GM21381 (cell line): Measurements from ENCODE around the gene XG.
"Not testable (repeated sequence)": the region's sequence is repeated elsewhere in the genome, so short reads cannot be mapped to it uniquely, and the experiment has no call there.

Experiments used
- ATAC-seq: cut with Tn5 transposase; IDR thresholded peaks from one replicate; pipeline ENCODE4 v1.9.1; 2021; ENCODE audit warnings: mild to moderate bottlenecking, moderate library complexity; ENCODE audit not compliant: unreplicated experiment

XG gene

DNA sequence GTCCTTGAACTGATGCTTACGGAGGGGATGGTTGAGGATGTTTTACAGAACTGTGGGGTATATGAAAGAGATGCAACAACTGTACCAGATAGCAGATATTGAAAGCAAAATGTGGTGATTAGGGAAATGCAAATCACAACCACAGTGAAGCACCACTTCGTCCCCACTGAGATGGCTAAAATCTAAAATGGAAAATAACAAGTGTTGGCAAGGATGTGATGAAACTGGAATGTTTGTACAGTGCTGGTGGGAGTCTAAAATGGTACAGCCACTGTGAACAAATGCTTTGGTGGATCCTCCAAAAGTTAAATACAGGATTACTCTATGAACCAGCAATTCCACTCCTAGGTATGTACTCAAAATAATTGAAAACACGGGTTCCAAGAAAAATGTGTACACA, 22.9 kb downstream of the XG start:
- no peak for ATAC-seq

DNA sequence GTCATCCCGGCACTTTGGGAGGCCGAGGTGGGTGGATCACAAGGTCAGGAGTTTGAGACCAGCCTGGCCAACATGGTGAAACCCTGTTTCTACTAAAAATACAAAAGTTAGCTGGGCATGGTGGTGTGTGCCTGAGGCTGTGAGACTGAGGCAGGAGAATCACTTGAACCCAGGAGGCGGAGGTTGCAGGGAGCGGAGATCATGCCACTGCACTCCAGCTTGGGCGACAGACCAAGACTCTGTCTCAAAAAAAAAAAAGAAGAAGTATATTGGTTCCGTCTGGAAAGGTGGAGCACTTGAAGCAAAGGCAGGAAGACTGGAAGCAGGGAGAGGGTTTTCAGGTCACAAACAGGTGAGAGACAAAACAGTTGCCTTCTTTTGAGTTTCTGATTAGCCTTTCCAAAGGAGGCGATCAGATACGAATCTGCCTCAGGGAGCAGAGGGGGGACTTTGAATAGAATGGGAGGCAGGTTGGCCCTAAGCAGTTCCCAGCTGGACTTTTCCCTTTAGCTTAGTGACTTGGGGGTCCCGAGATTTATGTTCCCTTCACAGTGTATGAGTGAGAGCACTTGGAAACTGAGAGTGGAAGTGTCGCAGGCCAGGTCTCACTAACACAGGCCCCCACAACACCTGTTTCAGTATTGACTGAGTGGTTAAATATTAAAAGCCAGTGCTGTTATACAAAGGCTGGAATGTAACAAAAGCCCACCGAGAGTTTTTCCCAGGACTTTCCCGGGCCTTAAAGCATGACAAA, 28.8 kb downstream of the XG start:
- ATAC-seq = not testable (repeated sequence)

DNA sequence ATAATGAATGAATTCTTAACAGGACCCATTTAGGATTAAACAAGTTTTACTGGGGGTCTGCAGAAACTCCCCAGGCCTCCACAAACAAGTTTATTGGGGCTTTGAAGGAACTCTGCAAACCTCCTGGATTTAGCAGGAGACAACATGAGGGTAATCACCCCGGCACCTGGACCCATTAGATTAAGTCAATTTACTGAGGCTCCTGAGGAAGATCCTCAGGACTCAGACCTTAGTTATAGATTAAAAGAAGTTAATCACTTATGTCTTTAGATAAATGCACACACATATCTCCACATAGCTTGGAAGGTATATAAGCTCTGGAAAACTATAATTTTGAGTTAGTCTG, 29.4 kb downstream of the XG start:
- no peak for ATAC-seq

DNA sequence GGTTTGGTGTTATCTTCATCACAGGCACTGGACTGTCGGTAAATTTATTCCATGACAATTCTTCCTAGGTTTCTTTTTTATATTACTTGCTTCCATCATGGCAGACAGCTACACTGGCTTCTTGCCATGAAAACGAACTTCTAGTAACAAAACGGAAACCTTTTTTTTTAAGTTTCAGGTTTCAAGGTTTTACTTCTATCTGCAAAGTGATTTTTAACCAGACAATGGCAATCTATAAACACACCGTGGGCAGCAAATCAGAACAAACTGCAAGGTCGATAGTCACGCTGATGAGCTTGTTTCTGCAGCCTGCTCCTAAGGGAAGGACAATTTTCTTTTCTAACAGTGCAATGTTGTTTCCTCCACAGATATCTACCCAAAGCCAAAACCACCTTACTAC, 29.9 kb downstream of the XG start:
- no peak for ATAC-seq

DNA sequence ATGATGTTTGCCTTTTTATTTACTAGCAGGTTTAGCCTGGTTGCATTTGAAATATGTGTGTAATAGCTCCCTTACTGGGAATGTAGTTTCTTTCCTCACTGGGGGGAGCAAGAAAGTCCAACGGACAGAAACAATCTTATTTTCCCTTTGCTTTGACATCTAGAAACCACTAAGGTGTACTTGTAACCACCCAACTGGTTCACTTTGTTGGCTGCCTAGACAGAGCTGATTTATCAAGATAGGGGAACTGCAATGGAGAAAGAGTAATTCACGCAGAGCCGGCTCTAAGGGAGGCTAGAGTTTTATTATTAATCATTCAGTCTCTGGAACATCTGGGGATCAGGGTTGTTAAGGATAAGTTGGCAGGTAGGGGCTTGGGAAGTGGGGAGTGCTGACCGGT, 30.3 kb downstream of the XG start:
- no peak for ATAC-seq

DNA sequence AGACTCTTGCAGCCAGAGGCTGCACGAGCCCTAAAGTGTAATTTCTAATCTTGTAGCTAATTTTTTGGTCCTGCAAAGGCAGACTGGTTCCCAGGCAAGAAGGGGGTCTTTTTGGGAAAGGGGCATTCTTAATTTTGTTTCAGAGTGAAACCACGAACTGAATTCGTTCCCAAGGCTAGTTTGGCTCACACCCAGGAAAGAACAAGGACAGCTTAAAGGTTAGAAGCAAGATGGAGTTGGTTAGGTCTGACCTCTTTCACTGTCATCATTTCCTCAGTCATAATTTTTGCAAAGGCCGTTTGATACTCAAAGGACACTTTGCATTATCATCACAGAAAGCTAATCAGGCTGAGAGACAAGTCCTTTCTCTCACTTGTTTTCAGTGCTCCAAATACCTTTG, 30.9 kb downstream of the XG start:
- no peak for ATAC-seq

DNA sequence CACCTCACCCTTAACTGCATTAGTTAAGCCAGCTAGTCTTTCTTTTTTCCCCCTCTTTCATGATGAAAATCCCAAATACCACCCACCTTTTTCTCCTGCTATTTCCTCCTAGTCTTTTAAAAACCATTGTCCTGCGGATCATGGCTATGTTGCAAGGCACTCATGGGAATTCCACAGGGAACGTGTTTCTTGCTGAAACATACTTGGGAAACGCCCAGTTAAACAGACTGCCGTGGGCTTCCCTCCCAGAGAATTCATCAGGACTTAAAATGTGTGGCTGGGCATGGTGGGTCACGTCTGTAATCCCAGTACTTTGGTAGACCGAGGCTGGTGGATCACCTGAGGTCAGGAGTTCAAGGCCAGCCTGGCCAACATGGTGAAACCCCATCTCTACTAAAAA, 32.2 kb downstream of the XG start:
- ATAC-seq = no peak

DNA sequence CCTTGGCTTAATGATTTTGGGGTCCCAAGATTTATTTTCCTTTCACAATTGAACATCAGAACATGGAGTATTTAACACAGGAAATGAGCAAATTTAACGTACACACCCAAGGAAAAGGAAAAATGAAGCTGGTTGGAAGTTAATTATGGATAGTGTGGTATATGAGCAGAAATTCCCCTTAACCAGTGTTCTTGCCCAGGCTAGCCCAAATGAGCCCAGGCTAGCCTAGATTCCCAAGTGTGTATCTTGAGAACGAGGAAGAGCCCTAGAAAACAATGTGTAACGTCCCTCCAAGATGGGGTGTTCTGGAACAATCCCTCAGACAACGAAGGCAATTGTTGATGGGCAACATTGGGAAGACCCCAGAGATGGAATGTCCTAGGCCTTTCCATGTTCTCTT, 33.7 kb downstream of the XG start:
- no peak for ATAC-seq

DNA sequence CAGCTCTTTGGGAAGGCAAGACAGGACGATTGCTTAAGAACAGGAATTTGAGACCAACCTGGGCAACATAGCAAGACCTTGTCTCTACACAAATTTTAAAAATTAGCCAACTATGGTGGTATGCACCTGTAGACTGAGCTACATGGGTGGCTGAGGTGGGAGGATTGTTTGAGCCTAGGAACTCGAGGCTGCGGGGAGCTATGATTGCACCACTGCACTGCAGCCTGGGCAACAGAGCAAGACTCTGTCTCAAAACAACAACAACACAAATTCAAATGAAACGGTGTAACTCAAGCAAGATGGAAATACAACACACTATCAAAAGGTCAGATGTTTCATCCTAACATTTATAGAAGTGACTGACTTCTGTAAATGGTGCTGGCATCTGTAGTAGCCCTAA, 37.1 kb downstream of the XG start:
- no peak for ATAC-seq

DNA sequence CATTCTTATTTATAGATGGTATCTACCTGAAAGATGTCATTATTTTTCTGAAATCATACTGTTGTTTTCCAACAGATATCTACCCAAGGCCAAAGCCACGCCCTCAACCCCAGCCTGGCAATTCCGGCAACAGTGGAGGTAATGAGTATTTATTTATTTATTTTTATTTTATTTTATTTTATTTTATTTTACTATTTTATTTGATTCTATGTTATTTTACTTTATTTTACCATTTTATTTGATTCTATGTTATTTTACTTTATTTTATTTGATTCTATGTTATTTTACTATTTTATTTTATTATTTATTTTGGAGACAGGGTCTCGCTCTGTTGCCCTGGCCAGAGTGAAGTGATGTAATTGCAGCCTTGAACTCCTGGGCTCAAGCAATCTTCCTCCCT, 37.7 kb downstream of the XG start:
- no peak for ATAC-seq

DNA sequence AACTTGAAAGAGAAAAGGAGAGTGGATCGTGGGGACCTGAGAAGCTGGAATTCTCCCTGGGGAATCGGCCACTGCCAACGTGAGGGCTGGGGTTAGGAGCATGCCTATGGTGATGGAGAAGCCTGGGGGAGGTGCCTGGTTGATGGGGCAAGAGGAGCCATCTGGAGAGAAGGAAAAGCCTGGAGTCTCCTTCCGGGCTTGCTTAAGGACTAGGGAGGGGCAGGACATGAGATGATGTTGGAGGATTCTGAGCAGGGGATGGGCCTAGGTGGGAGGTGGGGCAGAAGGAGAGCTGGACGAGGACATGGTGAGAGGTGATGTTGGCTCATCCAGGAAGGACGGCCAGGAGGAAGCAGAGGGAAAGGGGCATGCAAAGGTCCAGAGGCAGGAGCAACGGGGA, 41.9 kb downstream of the XG start:
- ATAC-seq = no peak

DNA sequence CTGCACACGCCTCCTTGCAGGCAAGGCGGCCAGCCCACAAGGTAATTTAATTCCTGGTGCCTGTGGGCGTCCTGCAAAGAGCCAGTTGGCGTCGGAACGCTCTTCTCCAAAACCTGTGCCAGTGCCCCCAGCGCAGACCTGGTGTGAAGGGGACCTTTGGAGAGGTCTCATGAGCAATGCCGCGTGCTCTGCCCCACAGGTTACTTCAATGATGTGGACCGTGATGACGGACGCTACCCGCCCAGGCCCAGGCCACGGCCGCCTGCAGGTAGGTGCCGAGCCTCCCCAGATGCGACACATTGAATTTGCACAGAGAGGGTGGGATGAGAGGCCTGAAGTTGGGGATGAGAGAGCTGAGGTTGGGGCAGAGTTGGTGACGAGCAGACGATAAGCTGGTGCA, 42.5 kb downstream of the XG start:
- no peak for ATAC-seq

DNA sequence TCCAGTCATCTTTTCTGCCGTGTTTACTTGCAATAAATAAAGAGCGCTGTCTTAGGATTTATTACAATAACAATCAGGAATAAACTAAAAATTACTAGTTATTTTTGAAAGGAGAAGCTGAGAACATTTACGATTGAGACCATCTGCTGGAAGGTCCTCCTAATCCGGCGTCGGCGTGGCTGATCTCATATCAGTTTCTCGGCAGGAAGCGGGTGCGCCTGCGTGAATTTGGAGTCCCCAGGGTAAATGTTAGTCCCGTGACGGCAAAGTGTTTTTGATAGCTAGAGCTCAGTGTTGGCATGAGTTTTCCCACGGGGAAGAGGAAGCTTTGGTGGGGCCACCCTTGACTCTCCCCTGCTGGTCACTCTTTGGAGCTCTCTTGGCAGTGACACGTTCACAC, 45.0 kb downstream of the XG start:
- ATAC-seq = not testable (repeated sequence)

DNA sequence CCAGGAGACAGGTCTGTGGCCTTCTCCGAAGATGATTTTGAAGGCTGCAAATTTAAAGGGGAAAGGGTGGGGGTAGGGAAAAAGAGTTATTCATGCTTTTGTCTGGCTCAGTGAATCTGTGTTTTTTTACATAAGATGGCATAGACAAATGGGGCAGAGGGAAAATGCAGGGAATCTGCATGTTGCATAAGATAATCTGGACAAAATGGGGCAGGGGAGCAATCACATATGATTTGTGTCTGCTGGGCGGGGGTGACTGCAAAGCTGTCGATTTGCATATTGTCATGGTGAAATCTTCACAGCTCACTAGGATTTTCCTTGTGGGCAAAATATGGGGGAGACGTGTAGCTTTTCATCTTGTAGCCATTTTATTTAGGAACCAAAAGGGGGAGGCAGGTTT, 47.5 kb downstream of the XG start:
- no peak for ATAC-seq

DNA sequence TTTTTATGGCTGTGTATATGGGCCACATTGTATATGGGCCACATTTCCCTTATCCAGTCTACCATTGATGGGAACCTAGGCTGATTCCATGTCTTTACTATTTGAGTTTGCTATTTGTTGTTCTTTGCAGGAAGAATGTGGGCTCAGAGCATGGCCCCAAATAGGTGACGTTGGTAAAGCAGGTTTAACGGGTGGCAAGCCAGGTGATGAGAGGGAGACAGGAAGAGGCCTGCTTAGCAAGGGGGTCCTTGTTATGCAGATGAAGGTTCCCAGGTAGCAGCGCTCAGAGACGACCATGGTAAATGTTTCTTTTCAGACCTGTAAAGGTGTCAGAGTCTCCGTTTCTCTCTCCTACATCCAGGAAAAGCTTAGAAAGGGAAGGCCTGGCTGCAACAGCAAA, 48.1 kb downstream of the XG start:
- ATAC-seq = not testable (repeated sequence)

DNA sequence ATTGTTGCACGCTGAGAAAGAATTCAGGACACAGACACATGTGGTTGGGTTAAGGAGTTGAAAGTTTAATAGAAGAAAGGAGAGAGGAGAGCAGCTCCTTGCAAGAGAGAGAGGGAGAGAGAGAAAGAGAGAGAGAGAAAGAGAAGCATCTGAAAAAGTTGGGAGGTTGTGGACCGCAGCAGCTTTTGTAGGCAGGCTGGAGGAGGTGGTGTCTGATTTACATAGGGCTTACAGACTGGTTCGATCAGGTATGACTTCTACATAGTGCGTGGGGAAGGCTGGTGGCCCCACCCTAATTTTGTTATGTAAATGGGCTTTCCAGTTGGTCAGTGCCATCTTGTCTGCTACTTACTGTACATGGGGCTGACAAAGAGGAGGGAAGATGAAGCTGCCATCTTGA, 49.4 kb downstream of the XG start:
- ATAC-seq = no peak

DNA sequence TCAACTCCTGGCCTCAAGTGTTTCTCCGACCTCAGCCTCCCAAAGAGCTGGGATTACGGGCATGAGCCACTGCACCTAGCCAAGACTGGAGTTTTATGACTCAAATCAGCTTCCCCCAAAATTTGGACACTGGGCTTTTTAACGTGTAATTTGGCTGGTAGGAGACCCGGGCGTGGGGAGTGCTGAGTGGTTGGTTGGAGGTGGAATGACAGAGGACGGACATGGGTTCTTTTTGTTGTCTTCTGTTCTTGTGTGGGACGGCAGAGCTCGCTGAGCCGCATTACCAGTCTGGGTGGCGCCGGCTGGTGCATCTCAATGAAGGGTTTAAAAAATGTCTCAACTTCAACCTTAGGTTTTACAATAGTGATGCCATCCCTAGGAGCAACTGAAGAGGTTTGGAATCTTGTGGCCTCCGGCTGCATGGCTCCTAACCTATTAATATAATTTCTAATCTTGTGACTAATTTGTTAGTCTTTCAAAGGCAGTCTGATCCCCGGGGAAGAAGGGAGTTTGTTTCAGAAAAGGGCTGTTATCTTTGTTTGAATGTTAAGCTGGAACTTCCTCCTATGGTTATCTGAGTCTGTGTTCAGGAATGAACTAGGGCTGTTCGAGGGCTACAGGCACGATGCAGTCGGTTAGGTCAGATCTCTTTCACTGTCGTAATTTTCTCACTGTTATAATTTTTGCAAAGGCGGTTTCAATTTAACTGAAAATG, 50.7 kb downstream of the XG start:
- ATAC-seq = not testable (repeated sequence)

DNA sequence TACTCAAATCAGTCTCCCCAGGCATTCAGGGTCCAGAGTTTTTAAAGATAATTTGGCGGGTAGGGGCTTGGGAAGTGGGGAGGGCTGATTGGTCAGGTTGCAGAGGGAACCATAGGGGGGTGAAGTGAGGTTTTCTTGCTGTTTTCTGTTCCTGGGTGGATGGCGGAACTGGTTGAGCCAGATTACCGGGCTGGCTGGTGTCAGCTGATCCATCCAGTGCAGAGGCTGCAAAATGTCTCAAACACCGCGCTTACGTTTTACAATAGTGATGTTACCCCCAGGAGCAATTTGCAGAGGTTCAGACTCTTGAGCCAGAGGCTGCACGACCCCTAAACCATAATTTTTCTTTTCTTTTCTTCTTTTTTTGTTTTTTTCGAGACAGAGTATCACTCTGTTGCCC, 51.6 kb downstream of the XG start:
- not testable (repeated sequence) for ATAC-seq

DNA sequence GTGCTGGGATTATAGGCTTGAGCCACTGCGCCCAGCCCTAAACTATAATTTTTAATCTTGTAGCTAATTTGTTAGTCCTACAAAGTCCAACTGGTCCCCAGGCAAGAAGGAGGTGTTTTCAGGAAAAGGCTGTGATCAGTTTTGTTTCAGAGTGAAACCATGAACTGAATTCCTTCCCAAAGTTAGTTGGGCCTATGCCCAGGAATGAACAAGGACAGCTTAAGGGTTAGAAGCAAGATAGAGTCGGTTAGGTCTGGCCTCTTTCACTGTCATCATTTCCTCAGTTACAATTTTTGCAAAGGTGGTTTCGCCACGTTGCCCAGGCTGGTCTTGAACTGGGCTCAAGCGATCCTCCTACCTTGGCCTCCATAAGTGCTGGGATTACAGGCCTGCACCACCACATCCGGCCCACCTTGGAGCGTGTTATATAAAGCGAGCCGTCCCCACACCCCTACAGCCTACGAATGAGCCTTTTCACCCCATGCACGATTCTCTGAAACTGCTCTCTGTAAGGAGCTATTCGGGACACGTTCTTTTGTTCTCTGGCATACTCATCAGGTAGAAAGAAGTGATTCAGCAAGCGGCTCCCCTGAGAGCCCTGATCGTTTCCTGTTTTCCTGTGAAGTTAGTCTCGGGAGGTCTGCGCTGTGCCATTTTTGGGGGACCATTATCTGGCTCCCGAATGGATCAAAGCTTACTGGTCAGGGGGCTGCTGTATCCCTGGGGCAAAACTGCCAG, 52.4 kb downstream of the XG start:
- not testable (repeated sequence) for ATAC-seq

DNA sequence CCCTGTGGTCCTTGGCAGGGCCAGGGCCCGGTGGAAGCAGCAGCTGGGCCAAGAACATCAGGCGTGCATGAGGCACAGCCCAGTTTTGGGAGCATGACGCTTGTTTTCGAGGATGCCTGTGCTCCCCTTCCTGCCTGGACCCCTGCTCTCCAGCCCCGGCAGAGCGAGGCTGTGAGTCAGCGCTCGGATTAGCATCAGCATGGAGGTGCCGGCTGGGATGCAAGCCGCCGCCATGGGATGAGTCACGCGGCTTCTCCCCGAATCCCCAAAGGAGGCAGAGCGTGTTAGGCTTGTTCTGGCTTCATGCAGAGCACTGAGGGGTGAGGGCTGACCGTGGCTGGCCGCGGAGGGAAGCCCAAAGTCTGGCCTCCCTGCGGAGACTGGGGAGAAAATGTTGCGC, 53.0 kb downstream of the XG start:
- not testable (repeated sequence) for ATAC-seq

DNA sequence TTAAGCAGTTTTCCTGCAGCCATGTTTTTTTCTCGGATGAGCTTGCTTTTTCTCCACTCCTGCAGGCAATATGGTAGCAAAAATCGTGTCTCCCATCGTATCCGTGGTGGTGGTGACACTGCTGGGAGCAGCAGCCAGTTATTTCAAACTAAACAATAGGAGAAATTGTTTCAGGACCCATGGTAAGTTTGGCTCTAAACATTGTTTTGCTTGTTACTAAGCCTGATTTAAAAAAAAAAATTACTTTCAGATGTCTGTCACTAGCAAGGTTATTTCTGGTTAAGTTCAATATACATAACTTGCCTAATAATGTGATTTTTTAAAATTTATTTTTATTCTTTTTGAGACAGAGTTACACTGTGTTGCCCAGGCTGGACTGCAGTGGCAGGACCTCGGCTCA, 59.4 kb downstream of the XG start:
- ATAC-seq = no peak
